Smooth muscle cell (in vitro differentiated cells): ENCODE data around the gene GGT5. TPM values are rescaled to one million over a fixed set of nuclear protein-coding genes. Genes with fewer than 3 reads are reported as not detected.

Experiments used
- DNase-seq: peaks from one replicate; lab custom pipeline; 2025; ENCODE audit not compliant: unreplicated experiment; lab: John Stamatoyannopoulos, UW
- H2AFZ ChIP-seq: fragments of 200-600 bp; sonication (generic); 2 replicates; pipeline ENCODE4 v1.6.0; 2016; ENCODE audit warnings: antibody characterized with exemption, low read depth, mild to moderate bottlenecking
- H3F3A ChIP-seq: fragments of 200-600 bp; sonication (generic); 2 replicates; pipeline ENCODE4 v1.6.0; 2017; ENCODE audit warnings: antibody characterized with exemption, low read depth
- H3K27ac ChIP-seq: fragments of 200-600 bp; sonication (generic); 2 replicates; pipeline ENCODE4 v1.5.1; 2016; ENCODE audit warnings: low read depth, mild to moderate bottlenecking
- H3K27me3 ChIP-seq: fragments of 200-600 bp; sonication (generic); 2 replicates; pipeline ENCODE4 v1.6.1; 2016; ENCODE audit warnings: low read depth, mild to moderate bottlenecking
- H3K36me3 ChIP-seq: fragments of 200-600 bp; sonication (generic); 2 replicates; pipeline ENCODE4 v1.5.1; 2016; ENCODE audit warnings: low read depth
- H3K4me1 ChIP-seq: fragments of 200-600 bp; sonication (generic); 2 replicates; pipeline ENCODE4 v1.5.1; 2016; ENCODE audit warnings: low read depth
- H3K4me2 ChIP-seq: fragments of 200-600 bp; sonication (generic); 2 replicates; pipeline ENCODE4 v1.6.0; 2016; ENCODE audit warnings: mild to moderate bottlenecking
- H3K4me3 ChIP-seq: fragments of 200-600 bp; sonication (generic); 2 replicates; pipeline ENCODE4 v1.5.1; 2016; ENCODE audit warnings: mild to moderate bottlenecking
- H3K79me2 ChIP-seq: fragments of 200-600 bp; sonication (generic); 2 replicates; pipeline ENCODE4 v1.6.0; 2016; ENCODE audit warnings: low read depth, mild to moderate bottlenecking
- H3K9ac ChIP-seq: fragments of 200-600 bp; sonication (generic); 2 replicates; pipeline ENCODE4 v1.6.0; 2016; ENCODE audit warnings: low read depth
- H3K9me3 ChIP-seq: fragments of 200-600 bp; sonication (generic); replicated peaks from 2 replicates; pipeline ENCODE4 v1.5.1; 2016; ENCODE audit warnings: low read depth
- H4K20me1 ChIP-seq: fragments of 200-600 bp; sonication (generic); 2 replicates; pipeline ENCODE4 v1.6.0; 2016; ENCODE audit warnings: low read depth
- CTCF ChIP-seq: fragments of 200-600 bp; sonication (generic); IDR thresholded peaks from 2 replicates; pipeline ENCODE4 v1.5.1; 2017; ENCODE audit warnings: borderline replicate concordance, mild to moderate bottlenecking, antibody characterized with exemption; ENCODE audit not compliant: insufficient read depth, poor library complexity, severe bottlenecking
- WGBS: methylation state at CpG from one replicate; pipeline ENCODE4 v1.1.7; 2016; ENCODE audit warnings: low lambda C conversion rate; 5-methylcytosine and 5-hydroxymethylcytosine counted together
- polyA plus RNA-seq: library from polyadenylated mRNA; unstranded; fragments of >200 nt; fragmentation: Nextera tagmentation; extraction: Ambion mirVana; gene quantifications from 2 replicates; pipeline ENCODE4 v1.2.1, GENCODE V29; 2016
- total RNA-seq: library from RNA; depleted of rRNA; stranded (reverse); fragments of >200 nt; gene quantifications from 2 replicates; pipeline ENCODE4 v1.2.3, GENCODE V29; 2014

The GGT5 gene
- total and polyA plus RNA-seq, 2 experiments from 2014 or later = 3.7 to 12.8 TPM

- no peak overlapping the region for H3K27ac ChIP-seq
- H3K4me2 ChIP-seq = no peak overlapping the region
- whole genome bisulfite sequencing = 94% methylated on average over 32 of the region's 34 CpGs
- no peaks in the 10 kb centered on the region for H3F3A ChIP-seq
- no peak for TF ChIP-seq CTCF
- no peak overlapping the region for H2AFZ ChIP-seq
- no peaks in the 10 kb centered on the region for H3K4me1 ChIP-seq
- H4K20me1 ChIP-seq = no peaks in the 10 kb centered on the region
- no peaks in the 10 kb centered on the region for H3K27me3 ChIP-seq
- no peak for DNase-seq
- no peak overlapping the region for H3K9ac ChIP-seq
- no peaks in the 10 kb centered on the region for H3K79me2 ChIP-seq
- no peaks in the 10 kb centered on the region for H3K9me3 ChIP-seq
- H3K36me3 ChIP-seq = no peaks in the 10 kb centered on the region
- H3K4me3 ChIP-seq = no peak overlapping the region
Observed at GRCh38 chr22:24186892-24187670, 57.8 kb downstream of the GGT5 start.

GRCh38 chr22:24186352-24186740 lies 58.5 kb downstream of the GGT5 start:
- H3K4me3 ChIP-seq = no peak overlapping the region
- H3K36me3 ChIP-seq = no peaks in the 10 kb centered on the region
- 86% methylated on average over 15 of the region's 15 CpGs for WGBS
- TF ChIP-seq CTCF = no peak
- H3K9me3 ChIP-seq = no peaks in the 10 kb centered on the region
- no peak overlapping the region for H3K27ac ChIP-seq
- H3K79me2 ChIP-seq = no peaks in the 10 kb centered on the region
- no peak overlapping the region for H2AFZ ChIP-seq
- peaks cover 3% of the 10 kb centered on the region for H3K4me1 ChIP-seq
- no peak for DNase-seq
- H3K27me3 ChIP-seq = no peaks in the 10 kb centered on the region
- H3K4me2 ChIP-seq = no peak overlapping the region
- no peaks in the 10 kb centered on the region for H4K20me1 ChIP-seq
- H3F3A ChIP-seq = no peaks in the 10 kb centered on the region
- H3K9ac ChIP-seq = no peak overlapping the region

GRCh38 chr22:24185501-24186351 lies 59.2 kb downstream of the GGT5 start:
- H4K20me1 ChIP-seq = no peaks in the 10 kb centered on the region
- no peak overlapping the region for H3K27ac ChIP-seq
- TF ChIP-seq CTCF = no peak
- no peak overlapping the region for H3K4me2 ChIP-seq
- no peak overlapping the region for H3K4me3 ChIP-seq
- H3K79me2 ChIP-seq = no peaks in the 10 kb centered on the region
- DNase-seq = no peak
- no peaks in the 10 kb centered on the region for H3F3A ChIP-seq
- 96% methylated on average over 51 of the region's 51 CpGs for WGBS
- H3K9ac ChIP-seq = no peak overlapping the region
- H3K9me3 ChIP-seq = no peaks in the 10 kb centered on the region
- H3K27me3 ChIP-seq = no peaks in the 10 kb centered on the region
- H2AFZ ChIP-seq = no peak overlapping the region
- H3K36me3 ChIP-seq = no peaks in the 10 kb centered on the region
- peaks cover 3% of the 10 kb centered on the region for H3K4me1 ChIP-seq
